RWPE2 (cell line): ENCODE measurements around the gene MAP1B.

ENCODE experiments used
- ATAC-seq: fragments of 200-7000 bp; cut with Tn5 transposase; 3 replicates; pipeline ENCODE4 v1.9.1; 2021; ENCODE audit warnings: low read depth
- DNase-seq: peaks from one replicate; pipeline ENCODE4 v3.0.0-alpha.2; 2020; ENCODE audit warnings: low spot score
- H3K27ac ChIP-seq: fragments of 450-650 bp; 2 replicates; pipeline ENCODE4 v1.5.1; 2017; ENCODE audit warnings: mild to moderate bottlenecking; ENCODE audit not compliant: poor library complexity, severe bottlenecking
- H3K27me3 ChIP-seq: fragments of 250-450 bp; sonication (Bioruptor Pico); 2 replicates; pipeline ENCODE4 v1.5.1; 2021; ENCODE audit warnings: mild to moderate bottlenecking, moderate library complexity; ENCODE audit not compliant: insufficient read depth, poor library complexity, severe bottlenecking
- H3K36me3 ChIP-seq: fragments of 250-450 bp; sonication (Bioruptor Pico); 2 replicates; pipeline ENCODE4 v1.5.1; 2020; ENCODE audit warnings: low read depth, mild to moderate bottlenecking, moderate library complexity
- H3K4me1 ChIP-seq: fragments of 250-450 bp; sonication (Bioruptor Pico); 2 replicates; pipeline ENCODE4 v1.5.1; 2021; ENCODE audit warnings: mild to moderate bottlenecking, moderate library complexity; ENCODE audit not compliant: insufficient read depth, poor library complexity, severe bottlenecking
- H3K4me3 ChIP-seq: fragments of 250-450 bp; sonication (Bioruptor Pico); 2 replicates; pipeline ENCODE4 v1.5.1; 2021; ENCODE audit warnings: mild to moderate bottlenecking, moderate library complexity; ENCODE audit not compliant: severe bottlenecking
- H3K9me3 ChIP-seq: fragments of 250-450 bp; sonication (Bioruptor Pico); 2 replicates; pipeline ENCODE4 v1.5.1; 2021; ENCODE audit warnings: mild to moderate bottlenecking, moderate library complexity; ENCODE audit not compliant: severe bottlenecking
- TF ChIP-seq, protein P1 (sequence below): fragments of 450-650 bp; IDR thresholded peaks from one replicate; pipeline ENCODE4 v1.5.1; 2017; ENCODE audit warnings: mild to moderate bottlenecking, moderate library complexity; ENCODE audit not compliant: poor library complexity, severe bottlenecking

Gene MAP1B

DNA sequence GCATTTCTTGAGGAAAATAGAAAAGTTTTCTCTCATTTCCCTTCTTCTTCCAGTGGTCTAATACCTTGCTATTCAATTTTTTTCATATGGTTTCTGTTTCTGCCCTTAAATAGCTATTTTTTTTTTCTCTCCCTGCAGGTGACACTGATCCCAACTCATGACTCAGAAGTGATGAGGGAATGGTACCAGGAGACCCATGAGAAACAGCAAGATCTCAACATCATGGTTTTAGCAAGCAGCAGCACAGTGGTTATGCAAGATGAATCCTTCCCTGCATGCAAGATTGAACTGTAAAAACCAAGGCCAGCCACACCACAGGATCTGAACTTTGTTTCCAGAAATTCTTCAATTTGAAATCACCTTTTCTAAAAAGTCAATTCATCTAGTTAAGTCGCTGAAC, 97.7 kb downstream of the MAP1B start:
- no peak overlapping the region for H3K4me3 ChIP-seq
- H3K4me1 ChIP-seq, result peaks cover 10% of the 10 kb centered on the region
- H3K9me3 ChIP-seq, result no peaks in the 10 kb centered on the region
- TF ChIP-seq, protein P1, sequence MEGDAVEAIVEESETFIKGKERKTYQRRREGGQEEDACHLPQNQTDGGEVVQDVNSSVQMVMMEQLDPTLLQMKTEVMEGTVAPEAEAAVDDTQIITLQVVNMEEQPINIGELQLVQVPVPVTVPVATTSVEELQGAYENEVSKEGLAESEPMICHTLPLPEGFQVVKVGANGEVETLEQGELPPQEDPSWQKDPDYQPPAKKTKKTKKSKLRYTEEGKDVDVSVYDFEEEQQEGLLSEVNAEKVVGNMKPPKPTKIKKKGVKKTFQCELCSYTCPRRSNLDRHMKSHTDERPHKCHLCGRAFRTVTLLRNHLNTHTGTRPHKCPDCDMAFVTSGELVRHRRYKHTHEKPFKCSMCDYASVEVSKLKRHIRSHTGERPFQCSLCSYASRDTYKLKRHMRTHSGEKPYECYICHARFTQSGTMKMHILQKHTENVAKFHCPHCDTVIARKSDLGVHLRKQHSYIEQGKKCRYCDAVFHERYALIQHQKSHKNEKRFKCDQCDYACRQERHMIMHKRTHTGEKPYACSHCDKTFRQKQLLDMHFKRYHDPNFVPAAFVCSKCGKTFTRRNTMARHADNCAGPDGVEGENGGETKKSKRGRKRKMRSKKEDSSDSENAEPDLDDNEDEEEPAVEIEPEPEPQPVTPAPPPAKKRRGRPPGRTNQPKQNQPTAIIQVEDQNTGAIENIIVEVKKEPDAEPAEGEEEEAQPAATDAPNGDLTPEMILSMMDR, result no peak
- DNase-seq (no peak), ATAC-seq (no peak)
- no peaks in the 10 kb centered on the region for H3K27me3 ChIP-seq
- H3K27ac ChIP-seq, result no peak overlapping the region
- peaks cover 56% of the 10 kb centered on the region for H3K36me3 ChIP-seq

DNA sequence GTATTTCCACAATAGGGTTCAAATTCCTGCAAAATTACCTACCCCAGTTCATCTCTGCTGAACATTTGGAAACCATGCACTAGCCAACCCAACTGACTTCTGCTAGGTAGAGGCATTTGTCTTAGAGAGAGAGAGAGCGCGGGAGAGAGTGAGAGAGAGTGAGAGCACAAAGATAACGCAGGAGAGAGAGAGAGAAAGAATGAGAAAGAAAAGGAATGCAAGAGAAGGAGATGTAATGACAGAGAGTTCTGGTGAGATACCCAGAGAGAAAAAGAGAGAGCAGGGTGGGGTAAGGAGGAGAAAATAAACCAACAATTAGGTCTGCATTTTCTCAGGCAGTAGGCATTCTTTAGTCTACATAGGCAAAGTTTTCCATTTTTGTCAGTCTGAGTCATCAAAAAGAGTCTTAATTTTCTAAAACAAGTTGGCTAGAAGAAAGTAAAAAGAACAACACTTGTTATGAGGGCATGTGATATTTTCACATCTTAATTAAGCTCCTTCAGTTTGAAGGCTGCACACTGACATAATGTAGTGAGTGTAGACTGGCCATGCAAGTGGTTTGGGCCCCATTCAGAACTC, 98.2 kb downstream of the MAP1B start:
- Histone ChIP-seq H3K27ac (no peak overlapping the region), H3K9me3 (no peaks in the 10 kb centered on the region), H3K4me3 (no peak overlapping the region), H3K27me3 (no peaks in the 10 kb centered on the region), H3K36me3 (peaks cover 54% of the 10 kb centered on the region), H3K4me1 (peaks cover 16% of the 10 kb centered on the region)
- ATAC-seq, result no peak
- TF ChIP-seq, protein P1, result no peak
- DNase-seq, result no peak

DNA sequence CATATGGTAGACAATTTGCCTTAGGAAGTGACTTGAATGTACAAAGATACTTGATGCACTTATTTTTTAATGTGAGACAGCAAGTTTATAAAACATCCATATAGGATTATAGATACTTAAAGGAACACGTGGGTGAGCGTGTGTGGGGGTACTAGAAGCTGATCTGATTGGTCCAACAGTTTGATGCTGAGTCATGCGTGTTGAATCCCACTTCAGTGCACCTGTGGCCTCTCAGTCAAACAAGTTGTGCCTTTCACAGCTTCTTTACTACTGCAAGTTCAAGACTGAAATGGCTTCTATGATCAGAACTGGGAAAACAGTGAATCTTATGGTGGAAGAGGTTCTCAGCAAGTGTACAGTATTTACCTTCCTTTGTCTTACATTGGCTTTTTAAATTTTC, 98.9 kb downstream of the MAP1B start:
- Histone ChIP-seq H3K27ac (no peak overlapping the region), H3K36me3 (peaks cover 54% of the 10 kb centered on the region), H3K9me3 (no peaks in the 10 kb centered on the region), H3K4me3 (no peak overlapping the region), H3K27me3 (no peaks in the 10 kb centered on the region), H3K4me1 (peaks cover 22% of the 10 kb centered on the region)
- ATAC-seq (no peak), DNase-seq (no peak)
- TF ChIP-seq, protein P1, result no peak

- DNase-seq (no peak), ATAC-seq (no peak)
- Histone ChIP-seq H3K4me1 (peaks cover 30% of the 10 kb centered on the region), H3K9me3 (no peaks in the 10 kb centered on the region), H3K27me3 (no peaks in the 10 kb centered on the region), H3K36me3 (peaks cover 46% of the 10 kb centered on the region), H3K27ac (no peak overlapping the region), H3K4me3 (no peak overlapping the region)
- TF ChIP-seq, protein P1, result no peak
These were observed 99.7 kb downstream of the MAP1B start for GRCh38 chr5:72206994-72207393.

- TF ChIP-seq, protein P1, result no peak
- DNase-seq (no peak), ATAC-seq (no peak)
- H3K36me3 ChIP-seq, result peaks cover 39% of the 10 kb centered on the region
- no peaks in the 10 kb centered on the region for H3K27me3 ChIP-seq
- H3K9me3 ChIP-seq, result no peaks in the 10 kb centered on the region
- no peak overlapping the region for H3K4me3 ChIP-seq
- H3K27ac ChIP-seq, result peak overlapping the region; percentile 88
- peaks cover 31% of the 10 kb centered on the region for H3K4me1 ChIP-seq
These were observed 101.2 kb downstream of the MAP1B start for GRCh38 chr5:72208324-72208926.
